NCI-H2171 treated with DMSO at 0.1 percent for 48 hours (cell line): ENCODE measurements around the gene HIVEP3.

Experiments used
- DNase-seq: peaks from one replicate; lab custom pipeline; 2025; lab: John Stamatoyannopoulos, UW

Gene HIVEP3

DNA sequence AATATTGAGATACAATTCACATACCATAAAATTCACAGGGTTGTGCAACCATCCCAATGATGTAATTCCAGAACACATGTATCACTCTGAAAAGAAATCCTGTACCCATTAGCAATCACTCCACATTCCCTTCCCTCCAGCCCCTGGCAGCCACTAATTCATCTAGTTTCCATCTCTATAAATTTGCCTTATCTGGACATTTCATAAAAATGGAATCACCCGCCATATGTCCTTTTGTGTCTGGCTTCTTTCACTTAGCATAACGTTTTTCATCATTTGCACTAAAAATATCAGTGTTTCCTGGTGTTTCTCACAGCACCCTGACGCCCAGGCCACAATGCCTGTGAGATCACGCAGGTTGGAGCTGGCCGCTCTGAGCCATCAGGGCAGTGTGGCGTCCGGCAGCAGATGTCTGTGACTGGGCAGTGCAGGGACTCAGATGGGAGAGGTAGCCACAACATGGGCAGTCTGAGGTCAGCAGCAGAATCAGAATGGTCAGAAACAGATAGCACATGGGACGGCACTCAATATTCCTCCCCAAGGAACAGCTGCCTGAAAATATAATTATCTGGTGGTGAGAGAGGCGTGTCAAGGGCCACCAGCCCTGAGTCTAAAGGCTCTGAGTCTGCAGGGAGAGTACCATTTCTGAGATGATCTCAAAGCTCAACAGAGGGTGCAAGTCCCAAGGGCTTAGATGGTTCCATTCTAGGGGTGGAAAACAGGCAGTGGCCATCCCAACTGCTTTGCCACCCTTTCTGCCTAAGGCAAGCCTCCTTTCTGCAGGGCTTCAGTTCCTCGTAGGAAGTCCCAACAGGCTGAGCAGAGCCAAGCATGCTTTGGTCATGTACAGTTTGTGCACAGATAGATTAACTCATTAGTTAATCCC, 304.8 kb downstream of the HIVEP3 start:
- DNase-seq = no peak

- DNase-seq = no peak
Observed at GRCh38 chr1:41612953-41613352, 305.8 kb downstream of the HIVEP3 start.

DNA sequence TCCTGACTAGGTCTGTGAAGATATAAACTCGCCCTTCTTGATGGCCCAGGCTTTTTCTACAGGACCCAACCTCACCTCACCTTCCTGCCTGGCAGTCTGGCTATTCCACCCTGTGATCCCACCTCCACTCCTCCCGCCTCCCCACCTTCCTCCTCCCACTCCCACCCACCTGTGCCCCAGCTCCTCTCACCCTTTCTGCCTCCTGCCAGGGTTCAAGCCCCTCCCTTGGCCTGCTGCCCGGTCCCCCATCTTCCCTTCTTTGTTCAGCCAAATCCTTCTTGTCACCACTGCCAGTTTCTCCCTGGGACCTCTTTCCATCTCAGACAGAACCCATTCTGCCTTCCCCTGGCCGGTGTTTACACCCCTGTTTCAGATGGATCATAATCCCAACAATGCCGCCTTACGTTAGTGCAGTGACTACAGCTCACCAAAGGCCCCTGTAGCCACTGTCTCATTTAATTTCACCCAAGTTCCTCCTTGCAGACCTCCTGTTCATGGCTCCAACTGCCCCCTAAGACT, 306.7 kb downstream of the HIVEP3 start:
- no peak for DNase-seq

DNA sequence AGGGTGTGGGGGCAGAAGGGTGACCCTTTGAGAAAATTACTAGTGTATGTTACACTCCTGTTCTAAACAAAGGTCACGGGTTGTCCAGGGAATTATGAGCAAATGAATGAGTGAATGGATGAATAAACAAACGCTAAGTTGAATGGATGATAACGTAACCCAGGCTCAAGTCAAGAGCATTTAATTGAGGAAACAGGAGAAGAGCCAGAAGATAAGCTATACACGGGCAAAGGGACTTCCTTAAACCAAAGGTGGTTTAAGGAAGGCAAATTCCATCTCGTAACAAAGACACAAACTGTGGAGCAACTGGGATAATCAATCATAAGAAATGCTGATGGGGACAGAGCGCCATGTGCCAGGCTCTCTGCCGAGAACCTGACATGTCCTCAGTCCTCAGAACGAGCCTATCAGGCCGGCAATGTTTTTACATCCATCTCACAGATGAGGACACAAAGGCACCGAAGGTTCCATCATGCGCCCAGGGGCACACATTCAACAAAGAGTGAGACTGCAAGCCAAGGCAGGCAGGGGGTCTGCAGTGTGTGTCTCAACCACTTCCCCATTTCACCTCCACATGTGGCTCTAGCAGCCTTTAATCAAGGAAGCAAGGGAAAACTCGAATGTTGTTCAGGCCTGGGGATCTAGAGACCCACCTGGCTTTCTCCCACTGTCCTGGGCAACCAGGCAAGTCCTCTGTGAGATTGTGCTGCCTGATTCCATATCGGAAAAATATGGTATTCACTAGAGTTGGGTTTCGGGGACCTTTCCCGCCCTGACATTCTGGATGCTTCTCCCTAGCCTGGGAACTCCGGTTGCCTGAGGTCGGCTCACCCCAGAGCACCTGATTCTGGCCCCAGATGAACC, 307.4 kb downstream of the HIVEP3 start:
- DNase-seq = no peak

GRCh38 chr1:41610361-41610760, 308.4 kb downstream of the HIVEP3 start:
- no peak for DNase-seq

GRCh38 chr1:41609166-41609883, 309.4 kb downstream of the HIVEP3 start:
- no peak for DNase-seq

DNA sequence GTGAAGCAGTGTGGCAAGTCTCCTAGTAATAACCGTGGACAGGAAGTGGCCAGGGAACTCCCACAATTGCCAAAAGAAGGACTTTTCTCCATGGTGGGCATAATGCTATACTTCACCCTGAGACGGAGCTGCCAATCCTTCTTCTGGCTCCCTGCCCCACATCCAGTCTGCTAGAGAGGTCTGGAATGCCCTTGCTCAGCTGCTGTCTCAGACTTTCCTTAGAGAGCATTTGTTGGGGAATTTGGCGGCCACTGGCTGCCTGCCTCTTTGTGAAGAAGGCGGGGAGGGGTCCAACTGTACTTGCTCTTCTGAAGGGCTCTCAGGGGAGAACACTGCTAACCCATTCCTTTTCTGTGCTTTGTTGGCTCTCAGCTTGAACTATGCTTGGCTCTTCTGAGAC, 310.5 kb downstream of the HIVEP3 start:
- no peak for DNase-seq

DNA sequence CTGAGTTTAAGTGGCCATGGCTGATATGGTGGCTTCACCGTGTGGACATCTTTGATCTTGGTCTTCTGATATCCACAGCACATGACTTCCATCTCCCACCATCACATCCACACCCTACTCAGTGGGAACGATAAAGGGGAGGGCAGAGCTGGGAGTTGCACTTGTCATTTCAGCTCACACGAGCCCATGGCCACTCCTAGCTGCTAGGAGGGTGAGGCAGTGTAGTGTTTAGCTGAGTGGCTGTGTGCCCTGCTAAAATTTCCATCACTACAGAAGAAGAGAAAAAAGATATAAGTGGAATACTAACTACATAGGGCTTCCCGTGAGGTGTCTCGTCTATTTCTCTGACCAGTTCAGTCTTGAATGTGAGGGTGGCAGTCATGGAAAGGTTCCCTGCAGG, 310.9 kb downstream of the HIVEP3 start:
- DNase-seq = no peak

- DNase-seq = peak; percentile 8
Observed at GRCh38 chr1:41599912-41600311, 318.8 kb downstream of the HIVEP3 start.

DNA sequence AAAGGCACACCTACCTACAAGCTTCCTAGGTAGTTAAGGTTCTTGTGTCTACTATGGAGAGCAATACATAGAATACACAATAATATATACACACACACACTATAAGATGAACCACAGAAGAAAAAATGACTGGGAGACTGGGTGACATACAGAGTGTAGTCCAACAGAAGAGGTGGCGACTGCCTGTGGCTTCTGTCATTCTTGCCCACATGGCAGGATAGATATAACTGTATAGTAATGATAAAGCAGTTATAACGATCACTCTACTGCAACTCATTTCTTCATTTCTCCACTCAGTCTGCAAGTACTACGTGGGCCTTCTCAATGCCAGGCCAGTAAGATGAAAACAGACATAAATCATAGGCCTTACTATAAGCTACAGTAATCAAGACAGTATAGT, 320.4 kb downstream of the HIVEP3 start:
- no peak for DNase-seq

GRCh38 chr1:41592451-41593125, 326.1 kb downstream of the HIVEP3 start:
- DNase-seq = no peak

GRCh38 chr1:41591891-41592290, 326.8 kb downstream of the HIVEP3 start:
- DNase-seq = no peak

- no peak for DNase-seq
Observed at GRCh38 chr1:41590331-41590730, 328.4 kb downstream of the HIVEP3 start.

GRCh38 chr1:41589395-41589794, 329.3 kb downstream of the HIVEP3 start:
- DNase-seq = no peak

- DNase-seq = no peak
Observed at GRCh38 chr1:41588334-41588875, 330.3 kb downstream of the HIVEP3 start.

DNA sequence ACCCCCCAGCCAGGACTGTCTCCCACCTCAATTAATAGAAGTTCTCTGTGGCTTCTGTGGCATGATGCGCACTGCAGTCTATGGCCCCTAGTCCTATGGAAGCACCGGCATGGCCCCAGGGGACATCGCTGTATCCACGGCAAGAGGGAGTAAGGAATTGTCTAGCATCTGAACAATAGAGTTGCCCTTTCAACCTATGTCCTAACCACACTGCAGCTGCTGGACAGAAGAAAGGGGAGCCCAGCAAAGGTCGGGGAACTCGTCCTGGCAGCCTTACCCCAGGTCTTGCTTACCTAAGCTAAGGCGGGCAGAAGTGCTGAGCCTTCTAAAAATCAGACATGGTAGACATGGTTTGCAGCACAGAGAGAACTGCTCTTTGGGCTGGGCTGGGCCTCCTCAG, 330.9 kb downstream of the HIVEP3 start:
- DNase-seq = no peak

DNA sequence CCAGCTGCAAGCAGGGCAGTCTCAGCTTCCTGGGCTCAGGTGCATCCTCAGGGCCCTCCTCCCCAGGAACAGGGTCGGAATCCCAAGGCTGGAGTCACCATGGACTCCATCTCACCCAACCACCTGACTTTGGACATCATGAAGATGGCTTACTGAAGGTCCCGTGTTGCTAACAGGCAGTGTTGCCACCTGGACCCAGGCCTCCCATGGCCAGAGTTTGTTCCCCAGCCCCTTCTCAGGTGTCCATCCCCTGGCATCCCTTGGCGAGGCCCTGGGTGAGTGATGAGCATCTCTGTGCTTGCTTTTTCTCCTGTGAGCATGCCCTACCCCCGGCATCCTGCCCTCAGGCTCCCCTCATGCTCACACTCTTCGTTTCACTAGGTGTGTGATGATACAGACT, 332.5 kb downstream of the HIVEP3 start:
- DNase-seq = no peak

- DNase-seq = no peak
Observed at GRCh38 chr1:41583658-41584547, 334.8 kb downstream of the HIVEP3 start.

- no peak for DNase-seq
Observed at GRCh38 chr1:41582851-41583657, 335.7 kb downstream of the HIVEP3 start.
